PFSK-1 (cell line): ENCODE data around the gene TH.

Experiments used
- FOXP2 ChIP-seq: optimal IDR thresholded peaks from 2 replicates; pipeline ENCODE3; 2011; ENCODE audit warnings: borderline replicate concordance, control low read depth, inconsistent platforms; ENCODE audit not compliant: insufficient read depth; ENCODE audit errors: extremely low read length, extremely low read depth
- POLR2AphosphoS5 ChIP-seq: IDR thresholded peaks from 2 replicates; pipeline ENCODE4 v1.6.1; 2012; ENCODE audit warnings: low read depth, mild to moderate bottlenecking, control low read depth, low read length, moderate library complexity
- SIN3A ChIP-seq: IDR thresholded peaks from 2 replicates; pipeline ENCODE4 v1.6.1; 2012; ENCODE audit warnings: mild to moderate bottlenecking, low read length, moderate library complexity, borderline replicate concordance; ENCODE audit not compliant: insufficient read depth
- TAF1 ChIP-seq: IDR thresholded peaks from 2 replicates; pipeline ENCODE4 v1.6.1; 2012; ENCODE audit warnings: low read length, control low read depth, borderline replicate concordance; ENCODE audit not compliant: insufficient read depth
- TF ChIP-seq, protein P1 (sequence below), 2 experiments: IDR thresholded peaks; 2 replicates each; pipeline versions ENCODE4 v1.6.1 to v1.8.0; 2011 to 2012; ENCODE audit warnings: low read depth in 2 of 2, low read length in 2 of 2, control low read depth in 1 of 2, inconsistent platforms in 1 of 2, mild to moderate bottlenecking in 1 of 2, moderate library complexity in 1 of 2; ENCODE audit not compliant: insufficient read depth in 1 of 2

The TH gene

DNA sequence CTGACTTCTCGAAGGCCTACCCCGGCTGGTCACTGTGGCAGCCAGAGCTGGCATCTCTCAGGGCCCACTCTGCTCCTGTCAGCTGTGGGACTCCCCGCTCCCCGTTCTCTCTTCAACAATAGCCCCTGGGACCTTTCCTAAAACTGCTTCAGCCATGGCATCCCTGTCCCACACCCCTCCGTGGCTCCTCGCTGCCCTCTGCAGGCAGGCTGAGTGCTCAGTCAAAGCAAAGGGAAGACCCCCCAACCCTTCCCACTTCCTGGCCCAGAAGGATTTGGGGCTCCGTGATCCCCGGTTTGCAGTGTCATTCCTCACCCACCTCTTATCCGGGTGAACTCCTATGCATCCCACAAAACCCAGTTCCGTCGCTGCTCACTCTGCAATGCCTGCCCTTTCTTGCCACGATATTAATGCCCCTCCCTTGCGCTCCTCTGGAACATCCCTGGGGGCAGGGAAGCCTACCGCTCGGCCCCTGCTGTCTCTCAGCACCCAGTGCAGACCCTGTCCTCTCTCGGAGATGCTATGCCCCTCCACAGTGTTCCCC is 1.6 kb upstream of the TH start:
- no peak for TF ChIP-seq POLR2AphosphoS5
- TF ChIP-seq FOXP2: no peak
- TF ChIP-seq TAF1: no peak
- TF ChIP-seq, protein P1, sequence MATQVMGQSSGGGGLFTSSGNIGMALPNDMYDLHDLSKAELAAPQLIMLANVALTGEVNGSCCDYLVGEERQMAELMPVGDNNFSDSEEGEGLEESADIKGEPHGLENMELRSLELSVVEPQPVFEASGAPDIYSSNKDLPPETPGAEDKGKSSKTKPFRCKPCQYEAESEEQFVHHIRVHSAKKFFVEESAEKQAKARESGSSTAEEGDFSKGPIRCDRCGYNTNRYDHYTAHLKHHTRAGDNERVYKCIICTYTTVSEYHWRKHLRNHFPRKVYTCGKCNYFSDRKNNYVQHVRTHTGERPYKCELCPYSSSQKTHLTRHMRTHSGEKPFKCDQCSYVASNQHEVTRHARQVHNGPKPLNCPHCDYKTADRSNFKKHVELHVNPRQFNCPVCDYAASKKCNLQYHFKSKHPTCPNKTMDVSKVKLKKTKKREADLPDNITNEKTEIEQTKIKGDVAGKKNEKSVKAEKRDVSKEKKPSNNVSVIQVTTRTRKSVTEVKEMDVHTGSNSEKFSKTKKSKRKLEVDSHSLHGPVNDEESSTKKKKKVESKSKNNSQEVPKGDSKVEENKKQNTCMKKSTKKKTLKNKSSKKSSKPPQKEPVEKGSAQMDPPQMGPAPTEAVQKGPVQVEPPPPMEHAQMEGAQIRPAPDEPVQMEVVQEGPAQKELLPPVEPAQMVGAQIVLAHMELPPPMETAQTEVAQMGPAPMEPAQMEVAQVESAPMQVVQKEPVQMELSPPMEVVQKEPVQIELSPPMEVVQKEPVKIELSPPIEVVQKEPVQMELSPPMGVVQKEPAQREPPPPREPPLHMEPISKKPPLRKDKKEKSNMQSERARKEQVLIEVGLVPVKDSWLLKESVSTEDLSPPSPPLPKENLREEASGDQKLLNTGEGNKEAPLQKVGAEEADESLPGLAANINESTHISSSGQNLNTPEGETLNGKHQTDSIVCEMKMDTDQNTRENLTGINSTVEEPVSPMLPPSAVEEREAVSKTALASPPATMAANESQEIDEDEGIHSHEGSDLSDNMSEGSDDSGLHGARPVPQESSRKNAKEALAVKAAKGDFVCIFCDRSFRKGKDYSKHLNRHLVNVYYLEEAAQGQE (IDR thresholded peaks at IDR 0.05; ENCODE audit: insufficient read depth in 1 of 2, low read depth in 2 of 2, low read length in 2 of 2): no peak
- no peak for TF ChIP-seq SIN3A

DNA sequence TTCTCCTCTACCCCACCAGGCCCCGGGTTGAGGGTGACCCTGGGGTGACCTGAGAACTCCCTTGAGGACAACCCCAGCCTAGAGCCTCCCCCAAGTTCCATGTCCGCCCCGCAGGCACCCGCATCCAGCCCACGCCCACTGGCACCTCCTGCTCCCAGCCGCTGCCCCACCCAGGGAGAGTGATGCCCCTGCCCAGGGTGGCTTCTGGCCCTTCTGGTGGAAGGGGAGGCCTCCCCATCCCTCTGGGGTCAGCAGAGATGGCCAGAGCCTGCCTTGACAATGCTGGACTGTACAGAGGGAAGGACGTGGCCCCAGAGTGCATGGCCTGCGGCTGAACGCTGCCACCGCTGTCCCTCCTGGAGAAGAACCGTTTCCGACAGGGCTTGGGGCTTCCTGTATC is 1.1 kb upstream of the TH start:
- TF ChIP-seq POLR2AphosphoS5 (no peak), FOXP2 (no peak), TAF1 (no peak), SIN3A (no peak)
- TF ChIP-seq, protein P1 (IDR thresholded peaks at IDR 0.05; ENCODE audit: insufficient read depth in 1 of 2, low read depth in 2 of 2, low read length in 2 of 2): no peak

DNA sequence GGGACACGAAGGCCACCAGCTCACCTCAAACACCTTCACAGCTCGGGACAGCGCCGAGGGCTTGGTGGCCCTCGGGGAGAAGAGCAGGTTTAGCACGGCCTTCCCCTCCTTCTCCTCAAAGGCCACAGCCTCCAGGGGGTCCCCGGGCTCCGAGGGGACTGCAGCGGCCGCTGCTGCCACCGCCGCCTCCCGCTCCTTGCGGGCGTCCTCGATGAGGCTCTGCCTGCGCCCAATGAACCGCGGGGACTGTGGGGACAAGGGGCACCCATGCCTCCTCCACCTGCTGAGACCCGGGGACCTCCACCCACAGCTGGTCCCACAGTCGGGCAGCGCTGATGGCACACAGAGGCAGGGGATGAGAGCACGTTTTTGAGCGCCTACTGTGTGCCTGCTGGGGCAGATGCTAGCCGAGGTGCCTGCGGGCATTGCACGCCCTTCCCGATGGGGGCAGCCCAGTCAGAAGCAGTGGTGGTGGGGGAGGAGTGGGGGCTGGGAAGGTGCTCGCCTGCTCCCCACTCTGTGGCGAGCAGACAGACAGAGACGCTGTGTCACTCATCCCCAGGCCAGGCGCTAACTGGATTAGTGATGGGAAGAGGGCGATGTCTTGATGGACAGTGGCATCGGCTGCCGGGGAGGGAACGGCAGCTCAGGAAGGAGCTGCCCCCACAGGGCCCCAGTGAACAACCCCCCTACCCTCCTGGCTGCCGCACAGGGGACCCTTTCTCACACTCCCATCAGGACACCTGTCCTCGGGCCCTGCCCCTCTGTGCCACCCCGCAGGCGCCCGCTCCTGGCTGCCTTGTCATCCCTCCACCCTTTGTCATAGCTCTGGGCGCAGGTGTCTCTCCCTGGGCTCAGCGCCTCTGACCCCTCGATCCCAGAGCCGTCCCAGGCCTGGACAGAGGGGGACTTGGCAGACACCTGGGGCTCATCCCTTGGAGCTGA is 1.7 kb downstream of the TH start:
- no peak for TF ChIP-seq FOXP2

DNA sequence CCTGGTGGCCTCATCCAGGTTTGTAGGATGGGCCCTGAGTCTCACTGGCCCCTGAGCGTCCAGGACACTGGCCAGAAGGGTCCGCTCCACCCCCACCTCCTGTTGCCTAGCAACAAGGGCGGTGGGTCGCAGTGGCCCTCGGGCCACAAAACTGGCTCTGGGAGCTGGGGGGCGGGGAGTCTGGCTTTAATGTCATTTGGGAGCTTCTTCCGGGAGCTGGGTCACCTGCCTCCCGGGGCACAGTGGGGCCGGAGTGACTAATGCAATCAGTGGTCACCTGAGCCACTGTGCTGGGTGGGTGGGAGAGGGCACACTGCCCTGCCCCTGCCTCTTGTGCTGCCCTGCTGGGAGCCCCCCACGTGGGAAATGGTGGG is 2.6 kb downstream of the TH start:
- TF ChIP-seq TAF1 (no peak), FOXP2 (no peak), POLR2AphosphoS5 (no peak), SIN3A (no peak)
- TF ChIP-seq, protein P1 (IDR thresholded peaks at IDR 0.05; ENCODE audit: insufficient read depth in 1 of 2, low read depth in 2 of 2, low read length in 2 of 2): no peak

DNA sequence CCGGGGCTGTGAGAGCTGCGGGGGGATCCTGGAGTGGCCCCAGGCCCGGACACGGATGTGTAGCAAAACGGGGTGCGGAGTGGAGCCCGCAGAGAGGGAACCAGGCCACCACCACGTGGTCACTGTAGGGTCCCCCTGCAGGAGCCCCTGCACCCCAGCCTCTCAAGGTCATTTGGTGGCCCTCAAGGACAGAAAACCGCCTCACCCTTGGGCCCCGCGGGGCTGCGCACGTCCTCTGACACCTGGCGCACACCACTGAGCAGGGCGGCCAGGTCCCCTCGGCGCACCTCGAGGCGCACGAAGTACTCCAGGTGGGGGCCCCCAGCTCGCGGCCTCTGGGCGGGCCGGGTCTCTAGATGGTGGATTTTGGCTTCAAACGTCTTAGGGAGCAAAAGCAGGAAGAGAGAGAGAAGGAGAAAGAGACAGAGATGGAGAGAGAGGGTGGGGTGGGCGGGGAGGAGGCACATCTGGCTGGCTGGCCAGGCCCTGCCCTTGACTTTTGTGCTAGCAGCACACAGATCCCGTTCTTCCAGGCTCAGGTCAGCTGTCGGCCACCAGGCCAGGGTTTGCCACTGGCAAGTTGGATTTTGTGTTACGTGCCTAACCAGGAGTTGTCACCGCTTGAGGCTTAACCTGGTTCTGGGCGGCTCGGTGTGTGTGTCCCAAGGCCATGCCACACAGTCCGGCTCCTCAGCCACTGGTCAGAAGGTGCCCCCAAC is 3.2 kb downstream of the TH start:
- no peak for TF ChIP-seq SIN3A
- TF ChIP-seq POLR2AphosphoS5: no peak
- TF ChIP-seq TAF1: no peak
- TF ChIP-seq FOXP2: no peak
- TF ChIP-seq, protein P1 (IDR thresholded peaks at IDR 0.05; ENCODE audit: insufficient read depth in 1 of 2, low read depth in 2 of 2, low read length in 2 of 2): no peak
